HepG2 (cell line): ENCODE data around the gene RAB1B. TPM values are rescaled to one million over a fixed set of nuclear protein-coding genes. Genes with fewer than 3 reads are reported as not detected.

ENCODE experiments used
- ARID4A ChIP-seq: sonication (generic); formaldehyde crosslinking; IDR thresholded peaks from 2 replicates; pipeline ENCODE4 v1.5.0; 2020; ENCODE audit warnings: mild to moderate bottlenecking, missing genetic modification reagents, borderline replicate concordance
- ARID5B ChIP-seq: IDR thresholded peaks from 2 replicates; pipeline ENCODE4 v1.4.0; 2020; ENCODE audit warnings: mild to moderate bottlenecking, missing genetic modification reagents
- KIAA2018 ChIP-seq: sonication (generic); formaldehyde crosslinking; IDR thresholded peaks from 2 replicates; pipeline ENCODE4 v1.5.0; 2020; ENCODE audit warnings: mild to moderate bottlenecking, missing genetic modification reagents, borderline replicate concordance
- MAFF ChIP-seq: IDR thresholded peaks from 2 replicates; pipeline ENCODE4 v1.6.1; 2011; ENCODE audit warnings: low read depth, low read length, improper control_type of control experiment
- MAX ChIP-seq: IDR thresholded peaks from 2 replicates; pipeline ENCODE4 v1.6.1; 2012; ENCODE audit warnings: inconsistent platforms
- MXD1 ChIP-seq: sonication (generic); formaldehyde crosslinking; IDR thresholded peaks from 2 replicates; pipeline ENCODE4 v1.4.0; 2020; ENCODE audit warnings: mild to moderate bottlenecking, missing genetic modification reagents
- RXRA ChIP-seq: sonication (generic); formaldehyde crosslinking; IDR thresholded peaks from 2 replicates; pipeline ENCODE4 v1.5.1; 2020; ENCODE audit warnings: missing genetic modification reagents
- SIN3A ChIP-seq: IDR thresholded peaks from 2 replicates; pipeline ENCODE4 v1.6.1; 2011; ENCODE audit warnings: low read depth, mild to moderate bottlenecking, control low read depth, low read length, borderline replicate concordance
- ZIK1 ChIP-seq: sonication (generic); formaldehyde crosslinking; IDR thresholded peaks from 2 replicates; pipeline ENCODE4 v1.5.0; 2020; ENCODE audit warnings: mild to moderate bottlenecking, low read depth, missing genetic modification reagents, borderline replicate concordance
- ZNF777 ChIP-seq: sonication (generic); formaldehyde crosslinking; IDR thresholded peaks from 2 replicates; pipeline ENCODE4 v1.4.0; 2020; ENCODE audit warnings: missing genetic modification reagents
- polyA plus RNA-seq, 8 experiments: library from polyadenylated mRNA; depleted of rRNA in 3 of 8; stranded (reverse) in 7 of 8; unstranded in 1 of 8; fragments of >200 nt; fragmentation: Illumina TruSeq in 4 of 8; extraction: Trizol in 4 of 8; gene quantifications; 2 replicates each; pipeline versions ENCODE4 v1.2.1 to v1.2.3, GENCODE V29; 2011 to 2016; ENCODE audit warnings: low read depth in 4 of 8, missing spikeins in 1 of 8, mixed read lengths in 1 of 8; ENCODE audit not compliant: insufficient read depth in 1 of 8
- total RNA-seq, 5 experiments: library from RNA; depleted of rRNA; stranded (reverse); fragments of >200 nt; fragmentation: Illumina TruSeq; extraction: Trizol; gene quantifications; 2 replicates each; pipeline ENCODE4 v1.2.3, GENCODE V29; 2016; ENCODE audit warnings: low read depth in 1 of 5

Gene RAB1B
- total and polyA plus RNA-seq, 2 of the 13 experiments (the other 11 are each of a cell fraction or from before 2014, with no cell fraction given), result 77.9 to 87.9 TPM

GRCh38 chr11:66312549-66313320 lies 44.3 kb downstream of the RAB1B start (continued):
- TF ChIP-seq RXRA, result 0 out of 2 replicates have a peak, but pooled peaks have one; percentile 30
- TF ChIP-seq SIN3A, result peak; percentile 74; the same call in 1 of the 2 replicates
- TF ChIP-seq MAX, result peak; percentile 71
- TF ChIP-seq MXD1 (CRISPR knock-in tag), result peak; percentile 72; the same call in 1 of the 2 replicates
- no peak for TF ChIP-seq ZIK1 (CRISPR knock-in tag)
- peak; percentile 93 for TF ChIP-seq ZNF777
- peak; percentile 47; the same call in 1 of the 2 replicates for TF ChIP-seq ARID4A (CRISPR knock-in tag)
- TF ChIP-seq ARID5B (CRISPR knock-in tag), result 0 out of 2 replicates have a peak, but pooled peaks have one; percentile 8
- no peak for TF ChIP-seq KIAA2018 (CRISPR knock-in tag)
- TF ChIP-seq MAFF, result no peak
